ENCODE measurements around the gene GXYLT2.

The GXYLT2 gene

GRCh38 chr3:72846166-72846565, 41.7 kb upstream of the GXYLT2 start:
- no peak overlapping the region for H2AFZ ChIP-seq (ENCODE audit: low read length)
- H3K79me2 ChIP-seq (ENCODE audit: low read length): peaks cover 33% of the 10 kb centered on the region
- 0 out of 2 replicates have a peak, but pooled peaks cover 6% of the 10 kb centered on the region for H3K4me1 ChIP-seq (ENCODE audit: low read length)

DNA sequence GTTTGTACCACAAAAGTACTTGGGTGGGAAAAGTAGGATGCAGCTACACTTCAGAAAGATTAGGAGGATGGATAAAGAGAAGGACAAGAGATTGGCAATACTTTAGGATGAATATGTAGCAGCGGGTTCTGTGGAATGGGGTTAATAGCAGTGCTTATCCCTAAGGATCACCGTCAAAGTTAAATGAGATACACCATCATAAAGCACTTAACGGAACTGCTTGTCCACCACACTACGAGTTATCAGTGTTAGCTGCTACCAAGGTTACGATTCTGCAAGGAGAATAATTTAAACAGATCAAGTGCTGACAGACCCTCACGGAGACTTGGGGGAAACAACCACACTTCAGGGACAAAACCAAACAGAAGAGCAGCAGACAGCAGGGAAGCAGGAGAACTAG, 40.6 kb upstream of the GXYLT2 start:
- Histone ChIP-seq H4K20me1 (ENCODE audit: insufficient read depth, low read length) (no peaks in the 10 kb centered on the region), H3K4me1 (ENCODE audit: low read length) (0 out of 2 replicates have a peak, but pooled peaks cover 6% of the 10 kb centered on the region), H3K4me3 (ENCODE audit: low read length) (peak overlapping the region; percentile 99), H3F3A (ENCODE audit: insufficient read depth, low read length) (peaks cover 10% of the 10 kb centered on the region), H3K9me2 (replicated peaks; ENCODE audit: insufficient read depth, low read length) (no peaks in the 10 kb centered on the region), H3K4me2 (ENCODE audit: low read depth, low read length) (peak overlapping the region; percentile 93), H3K79me2 (ENCODE audit: low read length) (peaks cover 33% of the 10 kb centered on the region), H3K27ac (ENCODE audit: low read length) (no peak overlapping the region), H3K36me3 (replicated peaks; ENCODE audit: insufficient read depth, low read length) (no peaks in the 10 kb centered on the region), H3K9ac (ENCODE audit: low read length) (peak overlapping the region; percentile 34; the same call in 1 of the 2 replicates), H3K9me3 (replicated peaks; ENCODE audit: insufficient read depth, low read length) (no peaks in the 10 kb centered on the region), H3K27me3 (replicated peaks; ENCODE audit: insufficient read depth, low read length) (peaks cover 9% of the 10 kb centered on the region; the same call in 1 of the 2 replicates), H2AFZ (ENCODE audit: low read length) (peak overlapping the region; percentile 97; the same call in 1 of the 2 replicates)
- TF ChIP-seq EZH2phosphoT487 (IDR thresholded peaks at IDR 0.05; ENCODE audit: low read length) (no peak), EZH2 (optimal IDR thresholded peaks at IDR 0.05; ENCODE audit: low read depth, low read length) (no peak)
- TF ChIP-seq, protein P1, sequence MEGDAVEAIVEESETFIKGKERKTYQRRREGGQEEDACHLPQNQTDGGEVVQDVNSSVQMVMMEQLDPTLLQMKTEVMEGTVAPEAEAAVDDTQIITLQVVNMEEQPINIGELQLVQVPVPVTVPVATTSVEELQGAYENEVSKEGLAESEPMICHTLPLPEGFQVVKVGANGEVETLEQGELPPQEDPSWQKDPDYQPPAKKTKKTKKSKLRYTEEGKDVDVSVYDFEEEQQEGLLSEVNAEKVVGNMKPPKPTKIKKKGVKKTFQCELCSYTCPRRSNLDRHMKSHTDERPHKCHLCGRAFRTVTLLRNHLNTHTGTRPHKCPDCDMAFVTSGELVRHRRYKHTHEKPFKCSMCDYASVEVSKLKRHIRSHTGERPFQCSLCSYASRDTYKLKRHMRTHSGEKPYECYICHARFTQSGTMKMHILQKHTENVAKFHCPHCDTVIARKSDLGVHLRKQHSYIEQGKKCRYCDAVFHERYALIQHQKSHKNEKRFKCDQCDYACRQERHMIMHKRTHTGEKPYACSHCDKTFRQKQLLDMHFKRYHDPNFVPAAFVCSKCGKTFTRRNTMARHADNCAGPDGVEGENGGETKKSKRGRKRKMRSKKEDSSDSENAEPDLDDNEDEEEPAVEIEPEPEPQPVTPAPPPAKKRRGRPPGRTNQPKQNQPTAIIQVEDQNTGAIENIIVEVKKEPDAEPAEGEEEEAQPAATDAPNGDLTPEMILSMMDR (IDR thresholded peaks at IDR 0.05; ENCODE audit: low read length): no peak
- no peak for DNase-seq

More at GRCh38 chr3:72846166-72846565, 41.7 kb upstream of the GXYLT2 start:
- no peak overlapping the region for H3K9ac ChIP-seq (ENCODE audit: low read length)
- H3K4me2 ChIP-seq (ENCODE audit: low read depth, low read length): no peak overlapping the region
- H3K27me3 ChIP-seq (replicated peaks; ENCODE audit: insufficient read depth, low read length): peaks cover 9% of the 10 kb centered on the region; the same call in 1 of the 2 replicates
- TF ChIP-seq EZH2 (optimal IDR thresholded peaks at IDR 0.05; ENCODE audit: low read depth, low read length) (no peak), EZH2phosphoT487 (IDR thresholded peaks at IDR 0.05; ENCODE audit: low read length) (no peak)
- TF ChIP-seq, protein P1 (IDR thresholded peaks at IDR 0.05; ENCODE audit: low read length): no peak
- no peak overlapping the region for H3K4me3 ChIP-seq (ENCODE audit: low read length)
- H3K9me3 ChIP-seq (replicated peaks; ENCODE audit: insufficient read depth, low read length): no peaks in the 10 kb centered on the region
- no peaks in the 10 kb centered on the region for H3K9me2 ChIP-seq (replicated peaks; ENCODE audit: insufficient read depth, low read length)
- H3K27ac ChIP-seq (ENCODE audit: low read length): no peak overlapping the region
- H3K36me3 ChIP-seq (replicated peaks; ENCODE audit: insufficient read depth, low read length): peaks cover 5% of the 10 kb centered on the region; the same call in 1 of the 2 replicates
- H3F3A ChIP-seq (ENCODE audit: insufficient read depth, low read length): peaks cover 10% of the 10 kb centered on the region
- no peaks in the 10 kb centered on the region for H4K20me1 ChIP-seq (ENCODE audit: insufficient read depth, low read length)
- DNase-seq: no peak

- Histone ChIP-seq H3K4me1 (ENCODE audit: low read length) (0 out of 2 replicates have a peak, but pooled peaks cover 6% of the 10 kb centered on the region), H3K36me3 (replicated peaks; ENCODE audit: insufficient read depth, low read length) (no peaks in the 10 kb centered on the region), H3K27ac (ENCODE audit: low read length) (peak within 1 kb of the TSS; percentile 37; the same call in 1 of the 2 replicates), H3K9me3 (replicated peaks; ENCODE audit: insufficient read depth, low read length) (no peaks in the 10 kb centered on the region), H3K4me3 (ENCODE audit: low read length) (peak within 1 kb of the TSS; percentile 99), H4K20me1 (ENCODE audit: insufficient read depth, low read length) (no peaks in the 10 kb centered on the region), H3K79me2 (ENCODE audit: low read length) (peaks cover 33% of the 10 kb centered on the region), H3K9ac (ENCODE audit: low read length) (peak within 1 kb of the TSS; percentile 34), H3F3A (ENCODE audit: insufficient read depth, low read length) (peaks cover 10% of the 10 kb centered on the region), H3K27me3 (replicated peaks; ENCODE audit: insufficient read depth, low read length) (peaks cover 9% of the 10 kb centered on the region; the same call in 1 of the 2 replicates), H3K9me2 (replicated peaks; ENCODE audit: insufficient read depth, low read length) (no peaks in the 10 kb centered on the region), H3K4me2 (ENCODE audit: low read depth, low read length) (peak within 1 kb of the TSS; percentile 93), H2AFZ (ENCODE audit: low read length) (peak within 1 kb of the TSS; percentile 97)
- TF ChIP-seq, protein P1 (IDR thresholded peaks at IDR 0.05; ENCODE audit: low read length): no peak
- TF ChIP-seq EZH2phosphoT487 (IDR thresholded peaks at IDR 0.05; ENCODE audit: low read length) (no peak), EZH2 (optimal IDR thresholded peaks at IDR 0.05; ENCODE audit: low read depth, low read length) (no peak)
- peak; percentile 96 for DNase-seq
Observed at GRCh38 chr3:72847751-72848702, 39.8 kb upstream of the GXYLT2 start, which contains the start of gene SHQ1. Gene SHQ1 (minus strand): TSS chr3:72848445. CDS start chr3:72848340, 105 bp downstream.
